Smooth muscle cell (in vitro differentiated cells): ENCODE measurements around the gene EVPL. TPM values are rescaled to one million over a fixed set of nuclear protein-coding genes. Genes with fewer than 3 reads are reported as not detected.
"Not testable (repeated sequence)": the region's sequence is repeated elsewhere in the genome, so short reads cannot be mapped to it uniquely, and the experiment has no call there.

Experiments used
- DNase-seq: peaks from one replicate; lab custom pipeline; 2025; ENCODE audit not compliant: unreplicated experiment; lab: John Stamatoyannopoulos, UW
- H2AFZ ChIP-seq: fragments of 200-600 bp; sonication (generic); 2 replicates; pipeline ENCODE4 v1.6.0; 2016; ENCODE audit warnings: antibody characterized with exemption, low read depth, mild to moderate bottlenecking
- H3F3A ChIP-seq: fragments of 200-600 bp; sonication (generic); 2 replicates; pipeline ENCODE4 v1.6.0; 2017; ENCODE audit warnings: antibody characterized with exemption, low read depth
- H3K27ac ChIP-seq: fragments of 200-600 bp; sonication (generic); 2 replicates; pipeline ENCODE4 v1.5.1; 2016; ENCODE audit warnings: low read depth, mild to moderate bottlenecking
- H3K27me3 ChIP-seq: fragments of 200-600 bp; sonication (generic); 2 replicates; pipeline ENCODE4 v1.6.1; 2016; ENCODE audit warnings: low read depth, mild to moderate bottlenecking
- H3K36me3 ChIP-seq: fragments of 200-600 bp; sonication (generic); 2 replicates; pipeline ENCODE4 v1.5.1; 2016; ENCODE audit warnings: low read depth
- H3K4me1 ChIP-seq: fragments of 200-600 bp; sonication (generic); 2 replicates; pipeline ENCODE4 v1.5.1; 2016; ENCODE audit warnings: low read depth
- H3K4me2 ChIP-seq: fragments of 200-600 bp; sonication (generic); 2 replicates; pipeline ENCODE4 v1.6.0; 2016; ENCODE audit warnings: mild to moderate bottlenecking
- H3K4me3 ChIP-seq: fragments of 200-600 bp; sonication (generic); 2 replicates; pipeline ENCODE4 v1.5.1; 2016; ENCODE audit warnings: mild to moderate bottlenecking
- H3K79me2 ChIP-seq: fragments of 200-600 bp; sonication (generic); 2 replicates; pipeline ENCODE4 v1.6.0; 2016; ENCODE audit warnings: low read depth, mild to moderate bottlenecking
- H3K9ac ChIP-seq: fragments of 200-600 bp; sonication (generic); 2 replicates; pipeline ENCODE4 v1.6.0; 2016; ENCODE audit warnings: low read depth
- H3K9me3 ChIP-seq: fragments of 200-600 bp; sonication (generic); replicated peaks from 2 replicates; pipeline ENCODE4 v1.5.1; 2016; ENCODE audit warnings: low read depth
- H4K20me1 ChIP-seq: fragments of 200-600 bp; sonication (generic); 2 replicates; pipeline ENCODE4 v1.6.0; 2016; ENCODE audit warnings: low read depth
- WGBS: methylation state at CpG from one replicate; pipeline ENCODE4 v1.1.7; 2016; ENCODE audit warnings: low lambda C conversion rate; 5-methylcytosine and 5-hydroxymethylcytosine counted together
- polyA plus RNA-seq: library from polyadenylated mRNA; unstranded; fragments of >200 nt; fragmentation: Nextera tagmentation; extraction: Ambion mirVana; gene quantifications from 2 replicates; pipeline ENCODE4 v1.2.1, GENCODE V29; 2016
- total RNA-seq: library from RNA; depleted of rRNA; stranded (reverse); fragments of >200 nt; gene quantifications from 2 replicates; pipeline ENCODE4 v1.2.3, GENCODE V29; 2014
- TF ChIP-seq, protein P1 (sequence below): fragments of 200-600 bp; sonication (generic); IDR thresholded peaks from 2 replicates; pipeline ENCODE4 v1.5.1; 2017; ENCODE audit warnings: borderline replicate concordance, mild to moderate bottlenecking, antibody characterized with exemption; ENCODE audit not compliant: insufficient read depth, poor library complexity, severe bottlenecking

EVPL gene
- total and polyA plus RNA-seq, 2 experiments from 2014 or later: 1.6 to 2.0 TPM

- Histone ChIP-seq H3K9ac (no peak overlapping the region), H3K27ac (no peak overlapping the region), H3K4me2 (no peak overlapping the region), H3K36me3 (peaks cover 8% of the 10 kb centered on the region), H3K9me3 (no peaks in the 10 kb centered on the region), H3K4me3 (no peak overlapping the region), H3F3A (peaks cover under 1% of the 10 kb centered on the region), H4K20me1 (peaks cover 73% of the 10 kb centered on the region), H2AFZ (no peak overlapping the region), H3K27me3 (no peaks in the 10 kb centered on the region), H3K4me1 (peaks cover 4% of the 10 kb centered on the region), H3K79me2 (peaks cover 18% of the 10 kb centered on the region)
- DNase-seq: no peak
- WGBS: 86% methylated on average over 9 of the region's 9 CpGs
- TF ChIP-seq, protein P1, sequence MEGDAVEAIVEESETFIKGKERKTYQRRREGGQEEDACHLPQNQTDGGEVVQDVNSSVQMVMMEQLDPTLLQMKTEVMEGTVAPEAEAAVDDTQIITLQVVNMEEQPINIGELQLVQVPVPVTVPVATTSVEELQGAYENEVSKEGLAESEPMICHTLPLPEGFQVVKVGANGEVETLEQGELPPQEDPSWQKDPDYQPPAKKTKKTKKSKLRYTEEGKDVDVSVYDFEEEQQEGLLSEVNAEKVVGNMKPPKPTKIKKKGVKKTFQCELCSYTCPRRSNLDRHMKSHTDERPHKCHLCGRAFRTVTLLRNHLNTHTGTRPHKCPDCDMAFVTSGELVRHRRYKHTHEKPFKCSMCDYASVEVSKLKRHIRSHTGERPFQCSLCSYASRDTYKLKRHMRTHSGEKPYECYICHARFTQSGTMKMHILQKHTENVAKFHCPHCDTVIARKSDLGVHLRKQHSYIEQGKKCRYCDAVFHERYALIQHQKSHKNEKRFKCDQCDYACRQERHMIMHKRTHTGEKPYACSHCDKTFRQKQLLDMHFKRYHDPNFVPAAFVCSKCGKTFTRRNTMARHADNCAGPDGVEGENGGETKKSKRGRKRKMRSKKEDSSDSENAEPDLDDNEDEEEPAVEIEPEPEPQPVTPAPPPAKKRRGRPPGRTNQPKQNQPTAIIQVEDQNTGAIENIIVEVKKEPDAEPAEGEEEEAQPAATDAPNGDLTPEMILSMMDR: no peak
Measured at GRCh38 chr17:76048711-76049110, 21.6 kb upstream of the EVPL start.

- H3K27me3 ChIP-seq: no peaks in the 10 kb centered on the region
- H2AFZ ChIP-seq: no peak overlapping the region
- TF ChIP-seq, protein P1: no peak
- no peak overlapping the region for H3K4me3 ChIP-seq
- 92% methylated on average over 9 of the region's 9 CpGs for WGBS
- peaks cover 4% of the 10 kb centered on the region for H3K4me1 ChIP-seq
- no peak overlapping the region for H3K9ac ChIP-seq
- H3K79me2 ChIP-seq: peaks cover 18% of the 10 kb centered on the region
- DNase-seq: no peak
- H3K36me3 ChIP-seq: peaks cover 8% of the 10 kb centered on the region
- no peaks in the 10 kb centered on the region for H3K9me3 ChIP-seq
- H4K20me1 ChIP-seq: peaks cover 71% of the 10 kb centered on the region
- no peak overlapping the region for H3K27ac ChIP-seq
- H3F3A ChIP-seq: no peaks in the 10 kb centered on the region
- H3K4me2 ChIP-seq: no peak overlapping the region
Measured at GRCh38 chr17:76048025-76048605, 21.0 kb upstream of the EVPL start.

DNA sequence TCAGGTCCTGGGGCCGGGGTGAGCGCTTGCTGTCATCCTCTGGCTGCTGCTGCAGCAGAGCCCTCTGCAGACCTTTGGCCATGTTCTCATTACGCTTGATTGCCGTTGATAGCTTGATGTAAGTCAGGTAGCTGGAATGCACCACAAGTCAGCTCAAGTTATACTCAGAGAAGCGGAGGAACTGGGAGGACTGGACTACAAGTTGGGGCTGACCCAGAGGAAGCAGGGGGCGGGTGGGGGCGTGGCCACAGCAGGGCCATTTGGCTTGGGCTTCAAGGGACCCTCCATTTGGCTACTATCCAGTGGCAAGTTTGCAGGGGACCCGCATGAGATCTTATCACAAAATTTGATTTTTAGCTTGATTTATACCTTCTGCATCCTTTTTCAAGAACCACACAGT lies 19.0 kb upstream of the EVPL start:
- TF ChIP-seq, protein P1: no peak
- Histone ChIP-seq H3K27ac (no peak overlapping the region), H4K20me1 (peaks cover 62% of the 10 kb centered on the region), H3K4me1 (peaks cover 4% of the 10 kb centered on the region), H3K27me3 (no peaks in the 10 kb centered on the region), H3K36me3 (peaks cover 8% of the 10 kb centered on the region), H3K9ac (no peak overlapping the region), H3K79me2 (peaks cover 3% of the 10 kb centered on the region), H3F3A (no peaks in the 10 kb centered on the region), H2AFZ (no peak overlapping the region), H3K9me3 (no peaks in the 10 kb centered on the region), H3K4me3 (no peak overlapping the region), H3K4me2 (no peak overlapping the region)
- 91% methylated on average over 8 of the region's 8 CpGs for WGBS
- DNase-seq: no peak

GRCh38 chr17:76044475-76045007 lies 17.4 kb upstream of the EVPL start:
- not testable (repeated sequence) for H3K4me3 ChIP-seq, H3K27me3 ChIP-seq, H3K4me2 ChIP-seq, H3K27ac ChIP-seq, H3F3A ChIP-seq, H2AFZ ChIP-seq, H3K79me2 ChIP-seq, H3K9me3 ChIP-seq, H3K36me3 ChIP-seq, DNase-seq, H3K4me1 ChIP-seq, H3K9ac ChIP-seq
- WGBS: 94% methylated on average over 11 of the region's 11 CpGs
- H4K20me1 ChIP-seq: peaks cover 55% of the 10 kb centered on the region

GRCh38 chr17:76042868-76043267 lies 15.8 kb upstream of the EVPL start:
- H2AFZ ChIP-seq, H3K9me3 ChIP-seq, H3K79me2 ChIP-seq, H3K4me3 ChIP-seq, H3F3A ChIP-seq, H3K4me1 ChIP-seq, DNase-seq, H3K9ac ChIP-seq, H3K27me3 ChIP-seq, H3K27ac ChIP-seq, H3K4me2 ChIP-seq: not testable (repeated sequence)
- Histone ChIP-seq H3K36me3 (peaks cover 11% of the 10 kb centered on the region), H4K20me1 (peaks cover 39% of the 10 kb centered on the region)
- WGBS: 100% methylated on average over 3 of the region's 3 CpGs
